NCI-H526 treated with DMSO at 0.1 percent for 48 hours (cell line): Measurements from ENCODE around the gene CD302.
"Not testable (repeated sequence)": the region's sequence is repeated elsewhere in the genome, so short reads cannot be mapped to it uniquely, and the experiment has no call there.

Source experiments
- DNase-seq: peaks from one replicate; lab custom pipeline; 2025; lab: John Stamatoyannopoulos, UW

The CD302 gene

DNA sequence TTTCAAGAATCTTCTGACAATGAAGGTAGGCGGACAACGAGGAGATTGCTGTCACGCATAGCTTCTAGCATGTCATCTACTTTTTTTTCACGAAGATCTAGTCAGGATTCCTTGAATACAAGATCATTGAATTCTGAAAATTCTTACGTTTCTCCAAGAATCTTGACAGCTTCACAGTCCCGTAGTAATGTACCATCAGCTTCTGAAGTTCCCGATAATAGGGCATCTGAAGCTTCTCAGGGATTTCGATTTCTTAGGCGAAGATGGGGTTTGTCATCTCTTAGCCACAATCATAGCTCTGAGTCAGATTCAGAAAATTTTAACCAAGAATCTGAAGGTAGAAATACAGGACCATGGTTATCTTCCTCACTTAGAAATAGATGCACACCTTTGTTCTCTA, 49.9 kb downstream of the CD302 start:
- no peak for DNase-seq

DNA sequence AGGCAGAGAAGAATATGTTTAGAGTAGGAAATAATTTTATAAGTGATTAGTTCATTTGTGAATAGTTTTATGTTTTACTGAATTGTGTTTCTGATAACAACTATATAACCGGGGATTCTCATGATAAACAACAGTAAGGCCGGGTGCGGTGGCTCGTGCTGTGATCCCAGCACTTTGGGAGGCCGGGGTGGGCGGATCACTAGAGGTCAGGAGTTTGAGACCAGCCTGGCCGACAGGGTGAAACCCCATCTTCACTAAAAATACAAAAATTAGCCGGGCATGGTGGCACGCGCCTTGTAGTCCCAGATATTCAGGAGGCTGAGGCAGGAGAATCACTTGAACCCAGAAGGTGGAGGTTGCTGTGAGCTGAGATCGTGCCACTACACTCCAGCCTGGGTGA, 52.8 kb downstream of the CD302 start:
- not testable (repeated sequence) for DNase-seq

DNA sequence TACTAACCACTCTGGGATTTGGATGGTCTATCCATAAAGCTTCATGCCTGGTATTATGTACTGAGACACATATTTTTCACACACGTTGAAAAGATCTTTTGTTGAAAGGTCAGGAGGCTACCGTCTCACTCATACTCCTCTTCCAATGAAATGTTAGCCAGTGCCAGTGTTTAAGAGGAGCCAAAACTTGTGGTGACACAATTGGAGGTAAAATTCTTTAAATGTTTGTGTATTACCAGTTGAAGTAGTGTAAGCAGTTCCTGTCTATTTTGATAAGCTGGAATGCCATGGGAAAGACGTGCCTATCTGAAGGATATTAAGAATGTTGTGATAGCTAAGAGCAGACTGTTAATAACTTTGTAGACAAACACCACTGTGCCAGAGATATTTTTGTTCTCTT, 53.6 kb downstream of the CD302 start:
- no peak for DNase-seq

DNA sequence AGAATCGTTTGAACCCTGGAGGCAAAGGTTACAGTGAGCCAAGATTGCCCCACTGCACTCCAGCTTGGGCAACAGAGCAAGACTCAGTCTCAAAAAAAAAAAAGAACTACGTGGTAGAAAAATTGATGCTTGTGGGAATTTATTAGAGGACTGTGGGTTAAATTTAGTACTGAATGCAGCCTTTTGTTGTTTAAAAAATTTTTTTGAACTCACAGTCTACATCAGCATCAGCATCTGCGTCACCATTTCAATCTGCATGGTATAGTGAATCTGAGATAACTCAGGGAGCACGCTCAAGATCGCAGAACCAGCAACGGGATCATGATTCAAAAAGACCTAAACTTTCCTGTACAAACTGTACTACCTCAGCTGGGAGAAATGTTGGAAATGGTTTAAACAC, 55.2 kb downstream of the CD302 start:
- no peak for DNase-seq

DNA sequence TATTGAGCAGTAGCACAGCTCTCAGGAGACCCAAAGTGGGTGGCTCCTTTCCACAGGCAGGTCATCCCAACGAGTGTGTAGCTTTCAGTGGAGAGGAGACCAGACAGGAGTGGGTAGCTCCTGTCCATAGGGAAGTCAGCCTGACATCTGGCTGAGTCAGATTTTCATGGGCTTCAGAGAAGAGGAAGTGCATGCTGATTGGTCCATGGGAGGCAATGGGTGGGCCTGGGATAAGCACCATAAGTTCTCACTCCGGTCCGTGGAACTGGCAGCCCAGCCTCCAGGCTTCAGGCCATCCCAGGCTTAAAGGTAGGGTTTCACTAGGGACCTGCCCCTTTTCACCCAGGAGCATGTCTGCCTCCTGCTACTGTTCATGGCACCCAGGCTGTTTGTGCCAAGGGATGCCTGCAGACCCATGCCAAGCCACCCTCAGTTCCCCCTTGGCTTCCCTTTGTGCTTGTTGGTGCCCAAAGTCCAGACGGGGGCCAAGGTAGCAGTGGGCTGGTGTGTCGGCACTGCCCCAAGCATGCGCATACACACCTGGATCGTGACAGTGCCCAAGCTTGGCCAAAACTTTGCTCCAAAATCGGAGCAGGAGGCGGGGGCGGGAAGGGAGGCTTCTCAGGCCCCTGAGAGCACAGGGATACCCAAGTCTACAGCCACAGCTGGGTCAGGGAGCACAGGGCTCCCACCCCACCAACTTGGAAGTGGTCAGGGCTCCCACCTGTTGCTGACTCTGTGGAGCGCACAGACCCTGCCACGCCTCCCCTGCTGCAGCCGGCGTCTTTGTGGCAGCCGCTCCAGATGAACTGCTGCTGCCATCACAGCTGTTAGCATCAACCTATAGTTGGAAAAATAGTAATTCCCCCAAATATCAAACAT, 59.3 kb downstream of the CD302 start:
- no peak for DNase-seq

DNA sequence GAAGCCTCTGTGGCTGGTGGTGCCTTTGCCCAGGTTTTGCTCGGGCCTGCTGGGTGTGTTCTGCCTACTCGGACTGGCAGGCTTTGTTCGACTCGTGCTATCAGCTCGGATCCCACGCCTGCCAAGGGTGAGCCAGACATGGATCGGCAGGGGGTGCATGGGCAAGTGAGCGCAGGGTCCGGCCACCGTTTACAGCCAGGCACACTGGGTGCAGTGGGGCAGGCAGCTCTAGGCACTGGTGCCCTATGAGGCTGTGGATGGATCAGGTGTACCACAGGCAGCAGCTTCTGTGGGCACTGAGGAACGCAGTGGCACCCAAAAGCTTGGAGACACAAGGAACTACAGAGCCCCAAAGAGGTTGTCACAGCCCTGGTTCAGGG, 60.1 kb downstream of the CD302 start:
- DNase-seq, result no peak

DNA sequence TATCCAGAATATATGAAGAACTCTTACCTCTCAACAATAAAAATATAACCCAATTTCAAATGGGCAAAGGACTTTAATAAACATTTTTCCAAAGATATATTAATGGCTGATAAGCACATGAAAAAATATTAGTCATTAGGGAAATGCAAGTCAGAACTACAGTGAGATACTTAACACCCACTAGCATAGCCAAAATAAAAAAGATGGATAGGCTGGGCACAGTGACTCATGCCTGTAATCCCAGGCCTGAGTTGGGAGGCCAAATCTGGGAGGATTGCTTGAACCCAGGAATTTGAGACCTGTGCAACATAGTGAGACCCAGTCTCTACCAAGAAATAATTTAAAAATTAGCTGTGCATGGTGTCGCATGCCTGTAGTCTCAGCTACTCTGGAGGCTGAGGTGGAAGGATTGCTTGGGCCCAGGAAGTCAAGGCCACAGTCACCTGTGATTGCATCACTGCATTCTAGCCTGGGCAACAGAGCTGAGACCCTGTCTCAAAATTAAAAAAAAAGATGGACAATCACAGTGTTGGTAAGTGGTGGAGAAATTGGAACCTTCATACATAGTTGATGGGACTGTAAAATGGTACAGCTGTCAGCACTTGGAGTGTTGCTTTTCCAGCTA, 60.6 kb downstream of the CD302 start:
- no peak for DNase-seq

DNA sequence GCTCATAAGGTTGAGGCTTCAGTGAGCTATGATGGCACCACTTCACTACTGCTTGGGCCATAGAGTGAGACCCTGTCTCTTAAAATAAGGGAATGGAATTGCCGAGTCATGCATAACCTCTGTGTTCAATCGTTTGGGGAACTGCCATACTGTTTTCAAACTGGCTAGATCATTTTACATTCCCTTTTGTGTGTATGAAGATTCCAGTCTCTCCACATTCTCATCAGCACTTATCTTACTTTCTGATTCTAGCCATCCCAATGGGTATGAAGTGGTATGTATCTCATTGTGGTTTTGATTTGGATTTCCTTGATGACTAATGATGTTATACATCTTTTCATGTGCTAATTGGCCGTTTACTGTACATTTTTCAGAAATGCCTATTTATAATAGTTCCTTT, 62.0 kb downstream of the CD302 start:
- no peak for DNase-seq

DNA sequence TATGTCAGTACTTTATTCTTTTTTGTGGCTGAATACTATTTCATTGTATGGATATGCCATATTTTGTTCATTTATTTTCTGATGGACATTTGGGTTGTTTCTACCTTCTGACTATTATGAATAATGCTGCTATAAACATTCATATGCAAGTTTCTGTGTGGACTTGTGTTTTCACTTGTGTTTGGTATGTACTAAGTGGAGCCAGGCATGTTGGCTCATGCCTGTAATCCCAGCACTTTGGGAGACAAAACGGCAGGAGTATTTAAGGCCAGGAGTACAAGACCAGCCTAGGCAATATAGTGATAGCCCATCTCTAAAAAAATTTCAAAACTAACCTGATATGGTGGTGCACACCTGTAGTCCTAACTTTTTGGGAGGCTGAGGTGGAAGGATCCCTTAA, 62.4 kb downstream of the CD302 start:
- no peak for DNase-seq

DNA sequence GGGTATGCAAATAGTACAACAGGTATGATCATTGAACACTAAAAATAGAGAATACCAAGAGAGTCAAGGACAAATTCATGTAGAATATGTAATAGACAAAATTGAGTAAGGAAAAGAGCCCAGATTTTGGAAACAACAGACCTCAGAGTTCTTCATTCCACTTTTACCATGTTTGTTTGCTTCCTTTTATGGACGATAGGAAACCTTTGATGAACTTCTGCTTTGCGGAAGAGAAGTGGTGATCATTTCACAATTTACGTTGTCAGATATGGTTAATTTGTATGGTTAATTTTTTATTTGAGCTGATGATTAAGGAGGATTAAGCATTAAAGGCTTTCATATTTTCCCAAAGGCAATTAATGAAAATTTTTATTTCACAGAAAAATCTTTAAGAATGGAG, 69.4 kb downstream of the CD302 start:
- no peak for DNase-seq

DNA sequence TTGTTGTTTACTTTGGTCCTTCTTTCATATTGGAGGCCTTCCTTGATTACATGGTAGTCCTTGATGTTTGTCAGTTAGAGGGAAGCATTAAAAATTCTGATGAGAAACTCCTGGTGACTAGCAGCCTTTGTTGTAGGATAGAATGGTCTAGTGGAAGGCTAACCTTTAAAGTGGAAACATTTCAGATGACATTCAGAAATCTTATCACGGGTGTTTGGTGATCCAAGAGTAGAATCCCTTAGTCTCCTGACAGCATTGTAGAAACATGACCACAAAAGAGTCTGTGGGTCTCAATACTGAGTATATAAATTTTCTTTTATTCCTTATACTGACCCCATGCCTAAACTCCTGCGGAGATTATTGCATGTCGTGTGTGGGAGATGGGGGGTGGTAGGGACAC, 72.3 kb downstream of the CD302 start:
- no peak for DNase-seq

DNA sequence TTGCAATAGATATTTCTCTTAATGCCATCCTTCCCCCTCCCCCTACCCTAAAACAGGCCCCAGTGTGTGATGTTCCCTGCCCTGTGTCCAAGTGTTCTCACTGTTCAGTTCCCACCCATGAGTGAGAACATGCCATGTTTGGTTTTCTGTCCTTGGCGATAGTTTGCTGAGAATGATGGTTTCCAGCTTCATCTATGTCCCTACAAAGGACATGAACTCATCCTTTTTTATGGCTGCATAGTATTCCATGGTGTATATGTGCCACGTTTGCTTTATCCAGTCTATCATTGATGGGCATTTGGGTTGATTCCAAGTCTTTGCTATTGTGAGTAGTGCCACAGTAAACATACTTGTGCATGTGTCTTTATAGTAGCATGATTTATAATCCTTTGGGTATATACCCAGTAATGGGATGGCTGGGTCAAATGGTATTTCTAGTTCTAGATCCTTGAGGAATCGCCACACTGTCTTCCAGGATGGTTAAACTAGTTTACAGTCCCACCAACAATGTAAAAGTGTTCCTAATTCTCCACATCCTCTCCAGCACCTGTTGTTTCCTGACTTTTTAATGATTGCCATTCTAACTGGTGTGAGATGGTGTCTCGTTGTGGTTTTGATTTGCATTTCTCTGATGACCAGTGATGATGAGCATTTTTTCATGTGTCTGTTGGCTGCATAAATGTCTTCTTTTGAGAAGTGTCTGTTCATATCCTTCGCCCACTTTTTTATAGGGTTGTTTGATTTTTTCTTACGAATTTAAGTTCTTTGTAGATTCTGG, 73.0 kb downstream of the CD302 start:
- DNase-seq, result not testable (repeated sequence)

DNA sequence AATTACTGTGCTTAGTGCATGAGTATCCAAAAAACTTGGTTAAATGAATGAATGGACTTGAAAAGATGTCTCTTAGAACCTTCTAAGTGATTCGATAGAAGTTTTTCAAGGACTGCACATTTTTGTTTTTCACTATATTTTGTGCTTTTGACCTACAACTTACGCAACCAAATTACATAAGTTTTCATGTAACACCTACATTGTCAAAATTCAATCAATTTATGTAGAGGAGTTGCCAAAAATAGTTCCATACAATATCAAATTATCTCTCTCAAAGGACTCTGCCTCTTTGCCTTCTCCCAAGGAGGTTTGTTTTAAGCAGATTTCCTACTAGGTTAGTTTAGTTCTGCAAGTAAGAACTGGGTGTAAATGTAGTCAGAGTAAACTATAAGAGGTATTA, 75.4 kb downstream of the CD302 start:
- DNase-seq, result no peak

DNA sequence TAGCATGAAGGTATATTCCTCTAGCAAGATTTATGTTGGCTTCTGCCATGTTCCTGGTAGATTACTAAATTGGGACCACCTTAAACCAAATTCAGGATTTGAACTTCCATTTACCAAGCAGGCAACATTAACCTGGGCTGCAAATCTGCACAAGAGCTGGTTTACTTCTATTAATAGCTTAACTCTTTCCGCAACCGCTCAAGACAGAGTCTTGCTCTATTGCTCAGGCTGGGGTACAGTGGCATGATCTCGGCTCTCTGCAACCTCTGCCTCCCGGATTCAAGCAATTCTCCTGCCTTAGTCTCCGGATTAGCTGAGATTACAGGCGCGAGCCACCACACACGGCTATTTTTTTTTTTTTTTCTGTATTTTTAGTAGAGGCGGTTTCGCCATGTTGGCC, 77.3 kb downstream of the CD302 start:
- DNase-seq, result no peak
